SK-N-MC (cell line): ENCODE results near the gene GLRB.

Experiments
- EZH2 ChIP-seq: fragments of 200-600 bp; sonication (generic); IDR thresholded peaks from one replicate; pipeline ENCODE4 v1.6.1; 2017; ENCODE audit warnings: antibody characterized with exemption
- FOXP2 ChIP-seq: optimal IDR thresholded peaks from 2 replicates; pipeline ENCODE3; 2011; ENCODE audit warnings: mild to moderate bottlenecking, moderate library complexity; ENCODE audit not compliant: insufficient read depth; ENCODE audit errors: extremely low read length, control extremely low read depth
- POLR2AphosphoS5 ChIP-seq: IDR thresholded peaks from 2 replicates; pipeline ENCODE4 v1.6.1; 2012; ENCODE audit warnings: mild to moderate bottlenecking, low read depth, low read length, borderline replicate concordance

GRCh38 chr4:157128395-157128794 lies 52.4 kb downstream of the GLRB start:
- TF ChIP-seq POLR2AphosphoS5 = no peak
- no peak for TF ChIP-seq EZH2
- no peak for TF ChIP-seq FOXP2
